ENCODE data around the gene NAIF1.
"Not testable (repeated sequence)": the region's sequence is repeated elsewhere in the genome, so short reads cannot be mapped to it uniquely, and the experiment has no call there.

Gene NAIF1

GRCh38 chr9:128056887-128057723 is 10.0 kb downstream of the NAIF1 start:
- DNase-seq: no peak

DNA sequence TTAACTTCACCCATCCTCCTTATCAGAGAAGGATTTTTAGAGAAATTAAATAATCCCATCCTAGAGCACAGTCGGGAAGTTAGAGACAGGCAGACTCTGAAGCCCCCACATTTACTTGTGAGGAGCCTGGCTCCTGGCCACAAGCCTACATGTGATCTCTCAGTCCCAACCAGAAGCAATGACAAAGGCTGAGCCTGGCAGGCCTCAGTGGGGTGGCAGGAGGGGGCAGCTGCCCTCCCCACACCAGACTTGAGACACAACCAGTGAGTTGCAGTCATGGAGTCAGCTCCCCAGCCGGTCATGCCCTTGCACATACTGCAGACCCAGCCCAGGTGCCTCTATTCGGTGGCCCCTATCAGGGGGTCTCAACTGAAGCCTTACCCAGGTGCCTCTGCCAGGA is 11.0 kb downstream of the NAIF1 start:
- DNase-seq: no peak

GRCh38 chr9:128055344-128056040 is 11.6 kb downstream of the NAIF1 start:
- DNase-seq: no peak

DNA sequence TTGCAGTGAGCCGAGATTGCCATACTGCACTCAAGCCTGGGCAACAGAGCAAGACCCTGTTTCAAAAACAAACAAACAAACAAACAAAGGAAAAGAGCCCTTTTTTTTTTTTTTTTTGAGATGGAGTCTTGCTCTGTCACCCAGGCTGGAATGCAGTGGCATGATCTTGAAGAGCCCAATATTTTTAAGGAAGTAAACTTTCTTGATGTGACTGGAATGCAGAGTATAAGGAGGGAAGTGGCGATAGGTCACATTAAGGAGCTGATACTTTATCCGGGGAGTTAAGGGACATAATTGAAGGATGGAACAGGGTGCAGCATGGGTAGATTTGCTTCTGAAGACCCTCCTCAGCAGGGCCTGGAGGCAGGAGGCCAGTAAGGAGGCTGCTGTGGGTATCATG is 13.0 kb downstream of the NAIF1 start:
- no peak for DNase-seq

GRCh38 chr9:128053560-128053959 is 13.6 kb downstream of the NAIF1 start:
- no peak for DNase-seq

GRCh38 chr9:128051932-128052709 is 15.0 kb downstream of the NAIF1 start:
- no peak for DNase-seq

GRCh38 chr9:128049843-128050242 is 17.3 kb downstream of the NAIF1 start:
- no peak for DNase-seq

DNA sequence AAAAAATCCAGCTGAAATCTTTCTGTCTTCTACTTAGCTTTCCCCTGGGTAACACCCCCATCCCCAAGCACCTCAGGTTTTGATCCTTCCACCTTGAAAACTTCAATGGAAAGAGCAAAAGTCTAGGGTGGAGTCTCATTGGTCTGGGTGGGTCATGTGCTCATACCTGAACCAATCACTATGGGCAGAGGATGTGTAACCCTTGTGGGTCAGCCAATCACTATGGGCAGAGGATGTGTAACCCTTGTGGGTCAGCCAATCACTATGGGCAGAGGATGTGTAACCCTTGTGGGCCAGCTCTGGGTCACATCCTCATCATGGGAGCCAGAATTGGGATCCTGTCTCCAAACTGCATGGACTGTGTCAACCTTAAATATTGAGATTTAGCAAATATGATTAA is 18.5 kb downstream of the NAIF1 start:
- no peak for DNase-seq

DNA sequence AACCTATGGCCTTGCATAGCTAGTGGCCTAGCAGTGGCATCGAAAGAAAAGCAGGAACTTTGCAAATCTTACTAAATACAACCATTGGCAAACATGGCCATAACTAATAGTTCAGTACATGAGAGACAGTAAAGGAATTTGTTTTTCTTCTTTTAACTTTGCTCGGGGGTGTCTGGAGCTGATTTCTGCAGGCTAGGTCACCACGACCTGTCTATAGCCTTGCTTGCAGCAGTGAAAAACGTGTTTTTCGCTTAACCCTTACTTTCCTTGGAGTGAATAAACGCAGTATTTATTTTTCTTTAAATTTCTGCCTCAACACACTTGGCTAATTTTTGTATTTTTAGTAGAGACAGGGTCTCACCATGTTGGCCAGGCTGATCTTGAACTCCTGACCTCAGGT is 19.9 kb downstream of the NAIF1 start:
- DNase-seq: no peak

- DNase-seq: peak; percentile 50
These were observed 21.3 kb downstream of the NAIF1 start for GRCh38 chr9:128045831-128046230.

- not testable (repeated sequence) for DNase-seq
These were observed 21.7 kb downstream of the NAIF1 start for GRCh38 chr9:128045409-128045808.

- no peak for DNase-seq
These were observed 23.7 kb downstream of the NAIF1 start for GRCh38 chr9:128043467-128043868.

GRCh38 chr9:128042043-128042442 is 25.1 kb downstream of the NAIF1 start:
- no peak for DNase-seq

- DNase-seq: not testable (repeated sequence)
These were observed 26.3 kb downstream of the NAIF1 start for GRCh38 chr9:128040783-128041182.

- not testable (repeated sequence) for DNase-seq
These were observed 30.6 kb downstream of the NAIF1 start for GRCh38 chr9:128036522-128036921.

- DNase-seq: peak; percentile 81
These were observed 32.1 kb downstream of the NAIF1 start for GRCh38 chr9:128034821-128035652.

- DNase-seq: no peak
These were observed 33.5 kb downstream of the NAIF1 start for GRCh38 chr9:128033609-128034008.

GRCh38 chr9:128027705-128028104 is 39.4 kb downstream of the NAIF1 start:
- no peak for DNase-seq

DNA sequence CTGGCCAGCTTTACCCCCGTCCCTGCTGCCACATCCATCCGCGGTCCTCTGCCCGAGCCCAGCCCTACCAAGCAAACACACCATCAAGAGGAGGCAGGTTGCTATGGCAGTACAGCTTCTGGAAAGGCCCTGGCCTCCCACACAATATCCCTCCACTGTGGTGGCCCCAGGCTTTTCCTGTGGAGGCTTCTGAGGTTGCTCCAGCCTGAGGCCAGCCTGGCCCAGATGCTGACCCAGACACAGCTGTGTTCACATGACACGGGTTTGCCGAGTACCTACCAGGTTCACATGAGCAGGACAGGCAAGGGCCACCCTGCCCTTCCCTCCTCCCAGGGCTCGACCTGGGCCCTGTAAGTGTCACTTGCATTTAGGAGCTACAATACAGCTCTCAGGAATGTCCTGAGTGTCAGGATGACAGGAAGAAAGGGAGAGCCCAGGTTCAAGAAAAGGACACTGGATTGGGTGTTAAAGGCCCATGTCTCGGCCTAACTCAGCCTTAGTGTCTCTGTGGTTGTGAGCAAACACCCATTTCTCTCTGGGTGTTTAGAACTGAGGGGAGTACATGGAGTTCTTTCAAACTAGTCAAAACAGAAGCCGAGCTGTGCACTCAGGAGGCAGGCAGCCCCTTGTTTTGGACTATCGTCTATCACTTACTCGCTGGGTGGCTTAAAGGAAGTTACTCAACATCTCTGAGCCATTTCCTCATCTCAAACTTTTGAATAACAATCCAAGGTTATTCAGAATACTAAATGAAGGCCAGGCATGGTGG is 40.2 kb downstream of the NAIF1 start:
- no peak for DNase-seq

DNA sequence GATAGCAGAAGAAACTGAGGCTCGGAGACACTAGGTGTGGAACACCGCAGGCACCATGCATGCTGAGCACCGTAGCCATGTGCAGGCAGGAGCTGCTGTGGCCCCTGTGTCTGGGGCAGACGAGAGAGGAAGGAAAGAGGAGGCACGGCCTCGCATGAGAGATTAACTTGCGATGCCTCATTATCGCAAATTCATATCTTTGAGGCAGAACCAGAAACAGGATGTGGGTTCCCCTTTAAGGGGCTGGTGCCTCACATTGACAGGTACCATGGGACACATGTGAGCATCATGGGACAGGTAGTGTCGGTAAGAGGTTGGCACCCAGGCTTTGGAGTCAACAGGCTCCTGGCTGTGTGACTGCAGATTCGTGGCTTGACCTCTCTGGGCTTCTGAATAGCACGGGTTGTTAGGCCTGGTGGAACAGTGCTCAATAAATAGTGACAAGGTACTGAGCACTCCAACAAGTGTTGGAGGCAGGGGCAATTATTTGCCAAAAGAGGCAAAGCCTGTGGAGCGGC is 40.8 kb downstream of the NAIF1 start:
- no peak for DNase-seq

DNA sequence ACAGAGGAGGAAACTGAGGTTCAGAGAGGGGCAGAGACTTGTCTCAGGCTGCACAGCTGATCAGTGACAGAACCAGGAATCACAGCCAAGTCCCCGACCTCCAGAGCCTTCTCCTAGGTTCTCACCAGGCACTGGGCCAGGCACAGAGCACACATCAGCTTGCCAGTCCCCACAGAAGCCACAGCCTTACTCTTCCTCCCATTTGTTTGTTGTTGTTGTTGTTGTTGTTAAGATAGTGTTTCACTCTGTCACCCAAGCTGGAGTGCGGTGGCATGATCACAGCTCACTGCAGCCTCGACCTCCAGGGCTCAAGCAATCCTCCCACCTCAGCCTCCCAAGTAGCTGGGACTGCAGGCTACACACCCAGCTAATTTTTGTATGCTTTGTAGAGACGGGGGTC is 41.4 kb downstream of the NAIF1 start:
- no peak for DNase-seq
